CD8-positive, alpha-beta memory T cell (primary cell): ENCODE measurements around the gene PLA2G6. TPM values are rescaled to one million over a fixed set of nuclear protein-coding genes. Genes with fewer than 3 reads are reported as not detected.

Source experiments
- CTCF ChIA-PET: fragments of 350-600 bp; sonication (Branson Sonifier 250); formaldehyde crosslinking; loops from one replicate; lab custom pipeline; 2021; ENCODE audit warnings: antibody characterized with exemption; lab: Charles Lee
- POLR2A ChIA-PET: fragments of 350-600 bp; sonication (Branson Sonifier 250); formaldehyde crosslinking; loops from one replicate; lab custom pipeline; 2021; ENCODE audit warnings: antibody characterized with exemption; lab: Charles Lee
- DNase-seq, 5 donors: peaks; one replicate each; pipeline versions ENCODE4 v3.0.0 to v3.0.0-alpha.2; 2020 to 2022; ENCODE audit warnings: mixed read lengths in 1 of 5
- H3K27ac ChIP-seq: one replicate; pipeline ENCODE4 v1.7.0; 2013; ENCODE audit warnings: low read depth, mild to moderate bottlenecking, low read length, moderate library complexity
- H3K27me3 ChIP-seq: 2 replicates; pipeline ENCODE4 v1.7.0; 2013; ENCODE audit warnings: low read length, mild to moderate bottlenecking; ENCODE audit not compliant: insufficient read depth, poor library complexity, severe bottlenecking
- H3K36me3 ChIP-seq: 2 replicates; pipeline ENCODE4 v1.7.0; 2013; ENCODE audit warnings: mild to moderate bottlenecking, low read length, moderate library complexity; ENCODE audit not compliant: insufficient read depth
- H3K4me1 ChIP-seq: 2 replicates; pipeline ENCODE4 v1.7.0; 2013; ENCODE audit warnings: mild to moderate bottlenecking, low read length, moderate library complexity; ENCODE audit not compliant: insufficient read depth
- H3K4me3 ChIP-seq: 2 replicates; pipeline ENCODE4 v1.7.0; 2013; ENCODE audit warnings: mild to moderate bottlenecking, low read length
- H3K9me3 ChIP-seq: 2 replicates; pipeline ENCODE4 v1.7.0; 2013; ENCODE audit warnings: mild to moderate bottlenecking, low read length
- H3K27ac Mint-ChIP-seq, 8 donors: one replicate each; pipeline ENCODE4 v1.8.0; 2020 to 2021; ENCODE audit warnings: mixed read lengths in 8 of 8, mild to moderate bottlenecking in 6 of 8, inconsistent platforms in 3 of 8, moderate library complexity in 3 of 8
- H3K27me3 Mint-ChIP-seq, 2 donors: one replicate each; pipeline ENCODE4 v1.8.0; 2020 to 2021; ENCODE audit warnings: mixed read lengths in 2 of 2, mild to moderate bottlenecking in 1 of 2, moderate library complexity in 1 of 2
- H3K36me3 Mint-ChIP-seq, 3 donors: one replicate each; pipeline ENCODE4 v1.8.0; 2020 to 2021; ENCODE audit warnings: mixed read lengths in 3 of 3, inconsistent platforms in 1 of 3, mild to moderate bottlenecking in 1 of 3
- H3K4me1 Mint-ChIP-seq, 3 donors: one replicate each; pipeline ENCODE4 v1.8.0; 2020 to 2021; ENCODE audit warnings: mixed read lengths in 3 of 3, inconsistent platforms in 1 of 3, mild to moderate bottlenecking in 1 of 3
- H3K4me3 Mint-ChIP-seq, 7 donors: one replicate each; pipeline ENCODE4 v1.8.0; 2020 to 2021; ENCODE audit warnings: mixed read lengths in 7 of 7, mild to moderate bottlenecking in 6 of 7, moderate library complexity in 4 of 7, inconsistent platforms in 2 of 7
- H3K9me3 Mint-ChIP-seq, 5 donors: one replicate each; pipeline ENCODE4 v1.8.0; 2020 to 2022; ENCODE audit warnings: mixed read lengths in 5 of 5, mild to moderate bottlenecking in 3 of 5, moderate library complexity in 2 of 5, inconsistent platforms in 1 of 5
- polyA plus RNA-seq: library from polyadenylated mRNA; unstranded; fragments of 300-500 nt; fragmentation: Illumina TruSeq; gene quantifications from one replicate; pipeline ENCODE4 v1.2.3, GENCODE V29; 2021
- total RNA-seq, 2 experiments: library from RNA; stranded (reverse); gene quantifications; one replicate each; pipeline ENCODE4 v1.2.3, GENCODE V29; 2021

The PLA2G6 gene, protein sequence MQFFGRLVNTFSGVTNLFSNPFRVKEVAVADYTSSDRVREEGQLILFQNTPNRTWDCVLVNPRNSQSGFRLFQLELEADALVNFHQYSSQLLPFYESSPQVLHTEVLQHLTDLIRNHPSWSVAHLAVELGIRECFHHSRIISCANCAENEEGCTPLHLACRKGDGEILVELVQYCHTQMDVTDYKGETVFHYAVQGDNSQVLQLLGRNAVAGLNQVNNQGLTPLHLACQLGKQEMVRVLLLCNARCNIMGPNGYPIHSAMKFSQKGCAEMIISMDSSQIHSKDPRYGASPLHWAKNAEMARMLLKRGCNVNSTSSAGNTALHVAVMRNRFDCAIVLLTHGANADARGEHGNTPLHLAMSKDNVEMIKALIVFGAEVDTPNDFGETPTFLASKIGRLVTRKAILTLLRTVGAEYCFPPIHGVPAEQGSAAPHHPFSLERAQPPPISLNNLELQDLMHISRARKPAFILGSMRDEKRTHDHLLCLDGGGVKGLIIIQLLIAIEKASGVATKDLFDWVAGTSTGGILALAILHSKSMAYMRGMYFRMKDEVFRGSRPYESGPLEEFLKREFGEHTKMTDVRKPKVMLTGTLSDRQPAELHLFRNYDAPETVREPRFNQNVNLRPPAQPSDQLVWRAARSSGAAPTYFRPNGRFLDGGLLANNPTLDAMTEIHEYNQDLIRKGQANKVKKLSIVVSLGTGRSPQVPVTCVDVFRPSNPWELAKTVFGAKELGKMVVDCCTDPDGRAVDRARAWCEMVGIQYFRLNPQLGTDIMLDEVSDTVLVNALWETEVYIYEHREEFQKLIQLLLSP
- 10 to 100 TPM; 33.0 to 34.1 TPM for total RNA-seq
- 5.6 TPM for polyA plus RNA-seq

DNA sequence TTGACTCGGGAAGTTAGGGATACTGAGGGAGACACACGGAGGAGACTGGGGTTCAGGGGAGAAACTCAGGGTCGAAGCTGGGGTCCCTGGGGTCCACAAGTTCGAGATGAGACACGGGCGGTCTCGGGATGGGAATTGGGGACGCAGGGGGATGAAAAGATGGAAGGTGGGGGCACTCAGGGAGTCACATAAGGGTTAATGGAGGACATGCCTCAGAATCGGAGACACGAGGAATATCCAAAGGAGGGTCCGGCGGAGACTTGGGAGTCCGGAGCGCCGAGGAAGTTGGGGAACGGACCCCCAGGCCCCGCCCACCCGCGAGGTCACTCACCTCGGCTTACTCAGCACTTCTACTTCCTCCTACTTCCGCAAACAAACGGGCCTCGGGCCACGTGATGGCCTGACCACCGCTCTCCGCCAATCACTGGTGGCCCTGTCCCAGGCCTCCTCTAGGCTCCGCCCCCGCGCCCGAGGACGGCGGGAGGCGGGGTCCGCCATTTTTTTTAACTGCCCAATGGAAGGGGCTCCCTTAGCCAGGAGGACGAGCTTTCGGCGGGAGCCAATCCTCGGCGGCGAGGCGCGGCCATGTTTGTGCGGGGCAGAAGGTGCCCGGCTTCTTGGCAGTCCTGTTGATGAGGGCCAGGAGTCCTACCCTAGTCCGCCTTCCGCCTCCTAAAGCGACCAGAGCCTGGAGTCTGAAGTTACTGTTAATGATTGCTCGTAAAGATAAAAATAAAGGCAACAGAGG, at the start of gene PLA2G6:
Gene PLA2G6 (minus strand): TSS at position 378 of the 748 bp plus-strand sequence. CDS start 12,404 bp downstream, outside the sequence.
- H3K36me3 ChIP-seq, result no peaks in the 10 kb centered on the region
- POLR2A ChIA-PET, result interaction anchor here (1.7 to 2.3 kb wide), 2 partner anchors 21 to 33 kb away, joined by 9 to 29 read pairs; partner anchors contain the start of gene MAFF
- H3K27me3 Mint-ChIP-seq, result no peaks in the 10 kb centered on the region
- no peaks in the 10 kb centered on the region for H3K27me3 ChIP-seq
- no peaks in the 10 kb centered on the region for H3K9me3 ChIP-seq
- peak within 1 kb of the TSS; percentile 89 for H3K27ac ChIP-seq
- H3K36me3 Mint-ChIP-seq, result peaks cover 0 to 7% (median 0%) of the 10 kb centered on the region in 3 donors
- peak within 1 kb of the TSS; percentile 85 for H3K4me3 ChIP-seq
- H3K4me3 Mint-ChIP-seq, result peak within 1 kb of the TSS; percentile 89 to 99 (median 93)
- peaks cover 28% of the 10 kb centered on the region for H3K4me1 ChIP-seq
- CTCF ChIA-PET, result interaction anchor here (1.9 kb wide), 1 partner anchor 20 kb away, joined by 9 read pairs; the partner anchor contains the start of gene MAFF
- H3K4me1 Mint-ChIP-seq, result peaks cover 41 to 54% (median 51%) of the 10 kb centered on the region in 3 donors
- H3K9me3 Mint-ChIP-seq, result no peaks in the 10 kb centered on the region
- peak within 1 kb of the TSS; percentile 90 to 98 (median 95) for H3K27ac Mint-ChIP-seq
- peak; percentile 91 to 96 (median 94) for DNase-seq

DNA sequence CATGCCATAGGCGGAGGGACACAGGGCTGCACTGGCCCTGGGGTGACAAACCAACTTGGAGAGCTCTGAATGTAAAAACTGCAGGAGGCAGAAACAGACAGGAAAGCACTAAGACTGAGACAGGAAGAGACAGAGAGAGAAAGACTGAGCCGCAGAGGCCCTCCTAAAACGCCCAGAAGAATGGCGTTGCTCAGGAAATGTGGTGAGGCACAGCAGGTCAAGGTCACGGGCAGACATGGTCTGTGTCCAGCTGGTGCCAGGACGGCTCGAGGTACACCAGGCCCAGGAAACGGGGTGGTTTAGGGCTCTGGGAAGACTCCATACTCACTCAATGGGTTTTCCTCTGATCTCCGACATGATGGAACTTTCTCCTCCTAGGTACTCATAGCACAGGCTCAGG, 49.3 kb upstream of the PLA2G6 start:
- no peaks in the 10 kb centered on the region for H3K27me3 Mint-ChIP-seq
- peaks cover 0 to 73% (median 10%) of the 10 kb centered on the region in 3 donors for H3K36me3 Mint-ChIP-seq
- H3K27ac ChIP-seq, result no peak overlapping the region
- ChIA-PET CTCF (interaction anchor here (0.7 to 3.5 kb wide), 5 partner anchors 13 to 179 kb away, joined by 3 to 20 read pairs (median 9); partner anchors contain the start of gene BAIAP2L2), POLR2A (no interaction called here)
- DNase-seq, result no peak
- peak overlapping the region in 4 of 8 donors; percentile 19 to 83 (median 63) for H3K27ac Mint-ChIP-seq
- no peaks in the 10 kb centered on the region for H3K27me3 ChIP-seq
- no peak overlapping the region for H3K4me3 ChIP-seq
- no peaks in the 10 kb centered on the region for H3K9me3 ChIP-seq
- no peaks in the 10 kb centered on the region for H3K4me1 ChIP-seq
- peaks cover 15% of the 10 kb centered on the region for H3K36me3 ChIP-seq
- no peaks in the 10 kb centered on the region for H3K9me3 Mint-ChIP-seq
- H3K4me1 Mint-ChIP-seq, result peaks cover 0 to 11% (median 4%) of the 10 kb centered on the region in 3 donors
- H3K4me3 Mint-ChIP-seq, result no peak overlapping the region

DNA sequence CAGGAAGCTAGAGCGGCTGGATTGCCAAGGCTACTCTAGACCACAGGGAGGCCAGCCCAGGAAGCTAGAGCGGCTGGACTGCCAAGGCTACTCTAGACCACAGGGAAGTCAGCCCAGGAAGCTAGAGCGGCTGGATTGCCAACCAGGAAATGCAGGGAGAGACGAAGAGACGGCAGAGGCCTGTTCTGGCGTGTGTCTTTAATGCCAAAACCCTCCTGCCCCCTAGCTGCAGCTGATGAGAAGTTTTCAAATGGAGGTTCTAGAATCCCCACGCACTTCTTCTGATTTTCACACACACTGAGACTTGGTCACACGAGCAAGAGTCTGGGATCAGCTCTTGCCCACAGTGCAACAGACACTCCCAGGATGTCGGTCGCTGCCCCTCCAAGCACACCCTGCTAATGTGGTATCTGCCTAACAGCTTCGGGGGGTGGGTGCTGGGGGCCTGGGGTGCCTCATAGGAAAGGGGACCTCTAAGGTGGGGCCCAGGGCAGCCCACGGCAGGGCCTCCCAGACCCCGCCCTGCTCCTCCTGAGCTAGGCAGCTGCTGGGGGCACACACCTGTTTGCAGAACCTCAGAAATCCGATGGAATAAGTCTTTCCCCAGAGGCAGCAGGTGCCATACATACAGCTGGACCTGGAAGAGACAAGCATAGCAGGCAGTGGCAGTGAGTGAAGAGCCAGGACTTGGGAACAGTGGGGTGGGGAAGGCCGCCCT, 48.6 kb upstream of the PLA2G6 start:
- Mint-ChIP-seq H3K27me3 (no peaks in the 10 kb centered on the region), H3K36me3 (peaks cover 0 to 72% (median 10%) of the 10 kb centered on the region in 3 donors), H3K27ac (peak overlapping the region in 3 of 8 donors; percentile 19 to 72 (median 35)), H3K4me3 (no peak overlapping the region), H3K4me1 (peaks cover 0 to 11% (median 4%) of the 10 kb centered on the region in 3 donors), H3K9me3 (no peaks in the 10 kb centered on the region)
- Histone ChIP-seq H3K4me3 (no peak overlapping the region), H3K27me3 (no peaks in the 10 kb centered on the region), H3K36me3 (peaks cover 15% of the 10 kb centered on the region), H3K9me3 (no peaks in the 10 kb centered on the region), H3K27ac (no peak overlapping the region), H3K4me1 (no peaks in the 10 kb centered on the region)
- DNase-seq, result peak in 4 of 5 donors; percentile 25 to 68 (median 35)
- POLR2A ChIA-PET, result no interaction called here
- CTCF ChIA-PET, result interaction anchor here (0.7 to 3.5 kb wide), 8 partner anchors 12 to 178 kb away, joined by 3 to 20 read pairs (median 4); partner anchors contain the start of genes BAIAP2L2 and PICK1

DNA sequence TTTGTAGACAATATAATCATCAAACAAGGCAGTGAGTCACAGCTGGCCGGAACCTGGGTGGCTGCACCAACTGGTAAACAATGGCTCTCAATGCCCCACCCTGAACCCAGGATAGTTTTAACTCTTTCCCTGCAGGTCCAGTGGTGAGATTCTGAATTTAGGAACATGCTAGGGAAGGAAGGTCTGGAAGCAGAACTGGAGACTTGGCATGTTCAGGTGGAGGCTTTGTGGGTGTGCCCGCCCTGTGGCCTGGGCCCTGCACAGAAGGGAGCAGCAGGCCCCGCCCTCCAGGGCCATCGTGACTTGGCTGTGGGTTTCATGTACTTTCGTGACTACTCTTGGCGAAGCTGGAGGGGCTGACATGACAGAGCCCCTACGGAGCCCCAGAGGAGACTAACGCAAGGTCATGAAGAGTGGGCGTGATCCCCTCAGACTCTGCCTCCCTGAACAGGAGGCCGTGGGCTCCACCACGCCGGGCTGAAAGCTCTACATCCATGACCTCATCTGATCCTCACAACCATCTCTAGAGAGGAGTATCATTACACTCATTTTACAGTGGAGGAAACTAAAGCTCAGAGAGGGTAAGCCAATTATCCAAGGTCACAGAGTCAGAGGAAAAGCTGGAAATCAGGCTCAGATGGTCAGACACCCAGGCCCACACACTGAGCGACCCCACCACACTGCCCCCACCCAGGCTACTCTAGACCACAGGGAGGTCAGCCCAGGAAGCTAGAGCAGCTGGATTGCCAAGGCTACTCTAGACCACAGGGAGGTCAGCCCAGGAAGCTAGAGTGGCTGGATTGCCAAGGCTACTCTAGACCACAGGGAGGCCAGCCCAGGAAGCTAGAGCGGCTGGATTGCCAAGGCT, 47.5 kb upstream of the PLA2G6 start:
- no peak overlapping the region for H3K4me3 Mint-ChIP-seq
- peaks cover 0 to 11% (median 4%) of the 10 kb centered on the region in 3 donors for H3K4me1 Mint-ChIP-seq
- DNase-seq, result no peak
- peaks cover 0 to 74% (median 6%) of the 10 kb centered on the region in 3 donors for H3K36me3 Mint-ChIP-seq
- Histone ChIP-seq H3K4me3 (no peak overlapping the region), H3K9me3 (no peaks in the 10 kb centered on the region), H3K27me3 (no peaks in the 10 kb centered on the region), H3K27ac (no peak overlapping the region), H3K36me3 (peaks cover 15% of the 10 kb centered on the region), H3K4me1 (no peaks in the 10 kb centered on the region)
- H3K27ac Mint-ChIP-seq, result peak overlapping the region in 7 of 8 donors; percentile 22 to 81 (median 72)
- ChIA-PET CTCF (interaction anchor here (0.8 to 3.5 kb wide), 5 partner anchors 11 to 177 kb away, joined by 3 to 20 read pairs (median 9); partner anchors contain the start of gene PICK1), POLR2A (no interaction called here)
- no peaks in the 10 kb centered on the region for H3K27me3 Mint-ChIP-seq
- H3K9me3 Mint-ChIP-seq, result no peaks in the 10 kb centered on the region

DNA sequence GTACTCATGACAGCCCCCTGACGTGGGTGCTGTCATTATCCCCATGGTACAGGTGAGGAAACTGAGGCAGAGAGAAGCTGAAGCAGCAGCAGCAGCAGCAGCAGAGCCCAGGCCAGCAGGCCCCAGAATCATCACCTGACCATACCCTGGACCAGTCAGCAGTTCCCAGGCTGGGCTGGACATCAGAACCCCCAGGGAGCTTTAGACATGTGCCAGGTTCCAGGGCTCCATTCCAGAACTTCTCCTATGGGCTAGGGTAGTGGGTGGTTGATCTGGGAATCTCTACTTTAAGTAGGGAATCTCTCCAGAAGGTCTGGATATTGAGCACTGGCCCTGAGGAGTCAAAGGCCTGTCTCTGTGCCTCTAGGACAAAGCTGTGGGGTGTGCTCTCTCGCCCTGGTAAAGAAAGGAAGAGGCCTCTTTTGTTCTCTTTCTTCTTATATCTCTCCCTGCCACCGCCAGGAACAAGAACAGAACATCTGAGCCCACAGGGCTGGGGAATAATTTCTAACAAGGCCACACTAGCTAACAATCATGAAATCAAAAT, 46.8 kb upstream of the PLA2G6 start:
- Mint-ChIP-seq H3K4me3 (no peak overlapping the region), H3K27ac (peak overlapping the region in 7 of 8 donors; percentile 22 to 81 (median 72)), H3K36me3 (peaks cover 0 to 71% (median 6%) of the 10 kb centered on the region in 3 donors), H3K27me3 (no peaks in the 10 kb centered on the region), H3K4me1 (peaks cover 0 to 11% (median 4%) of the 10 kb centered on the region in 3 donors), H3K9me3 (no peaks in the 10 kb centered on the region)
- H3K36me3 ChIP-seq, result peaks cover 15% of the 10 kb centered on the region
- H3K9me3 ChIP-seq, result no peaks in the 10 kb centered on the region
- no peaks in the 10 kb centered on the region for H3K4me1 ChIP-seq
- H3K4me3 ChIP-seq, result no peak overlapping the region
- ChIA-PET POLR2A (no interaction called here), CTCF (interaction anchor here (3.2 to 3.5 kb wide), 2 partner anchors 113 to 176 kb away, joined by 12 to 20 read pairs; no protein-coding TSS in a partner anchor)
- H3K27me3 ChIP-seq, result no peaks in the 10 kb centered on the region
- DNase-seq, result no peak
- no peak overlapping the region for H3K27ac ChIP-seq

DNA sequence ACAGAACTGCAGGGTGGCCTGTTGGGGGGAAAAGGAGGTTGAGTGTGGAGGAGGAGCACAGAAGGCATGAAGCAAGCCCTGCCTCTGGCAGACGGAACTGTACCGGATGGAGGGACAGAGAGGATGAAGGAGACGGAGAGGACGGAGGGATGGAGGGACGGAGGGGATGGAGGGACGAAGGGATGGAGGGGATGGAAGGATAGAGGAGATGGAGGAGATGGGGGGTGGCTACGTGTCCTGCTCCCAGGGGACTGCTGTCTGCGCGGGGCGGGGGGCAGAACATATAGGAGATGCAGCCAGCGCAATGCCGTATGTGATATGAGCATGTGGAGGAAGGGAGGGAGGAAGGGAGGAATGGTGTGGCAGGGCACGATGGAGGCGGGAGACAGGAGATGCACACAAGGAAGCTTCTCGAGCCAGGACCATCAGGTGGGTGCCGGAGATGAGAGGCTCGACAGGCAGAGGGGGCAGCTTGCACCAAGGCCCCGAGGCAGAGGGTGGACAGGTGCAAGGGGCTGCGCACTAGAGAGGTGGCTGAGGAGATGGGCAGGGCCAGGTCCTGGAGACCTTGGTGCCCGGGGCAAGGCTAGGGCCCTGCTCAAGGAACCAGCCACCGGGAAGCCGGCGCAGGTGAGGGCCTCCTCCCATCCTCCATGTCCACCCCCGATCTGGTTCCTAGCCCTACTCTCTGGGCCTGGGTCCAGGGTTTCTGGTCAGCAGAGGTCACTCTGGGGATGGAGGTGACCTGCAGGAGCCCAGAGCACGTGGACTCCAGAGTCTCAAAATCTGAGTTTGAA, 45.4 kb upstream of the PLA2G6 start:
- no peak overlapping the region for H3K27ac ChIP-seq
- peaks cover 0 to 11% (median 4%) of the 10 kb centered on the region in 3 donors for H3K4me1 Mint-ChIP-seq
- peaks cover 15% of the 10 kb centered on the region for H3K36me3 ChIP-seq
- ChIA-PET CTCF (no interaction called here), POLR2A (no interaction called here)
- no peak overlapping the region for H3K4me3 ChIP-seq
- H3K9me3 ChIP-seq, result no peaks in the 10 kb centered on the region
- peak overlapping the region in 4 of 8 donors; percentile 7 to 50 (median 30) for H3K27ac Mint-ChIP-seq
- peaks cover 0 to 64% (median 4%) of the 10 kb centered on the region in 3 donors for H3K36me3 Mint-ChIP-seq
- no peaks in the 10 kb centered on the region for H3K27me3 Mint-ChIP-seq
- H3K27me3 ChIP-seq, result no peaks in the 10 kb centered on the region
- no peak overlapping the region for H3K4me3 Mint-ChIP-seq
- H3K4me1 ChIP-seq, result no peaks in the 10 kb centered on the region
- H3K9me3 Mint-ChIP-seq, result no peaks in the 10 kb centered on the region
- no peak for DNase-seq
